G401.6 (cell line): ENCODE data around the gene GDPD1.
"Not testable (repeated sequence)": the region's sequence is repeated elsewhere in the genome, so short reads cannot be mapped to it uniquely, and the experiment has no call there.

Experiments
- FAIRE-seq: peaks from 2 replicates; lab custom pipeline; 2012; peaks lifted over from hg19 to GRCh38; lab: Jason Lieb, UNC

The GDPD1 gene

GRCh38 chr17:59220328-59221158, at the start of gene GDPD1:
TSS of gene GDPD1 (plus strand) at chr17:59220511. CDS start at chr17:59220610, 99 bp downstream.
- FAIRE-seq, result peak; percentile 79

- no peak for FAIRE-seq
Observed at GRCh38 chr17:59172436-59173004, 47.8 kb upstream of the GDPD1 start.

GRCh38 chr17:59174671-59175070, 45.6 kb upstream of the GDPD1 start:
- no peak for FAIRE-seq

- FAIRE-seq, result no peak
Observed at GRCh38 chr17:59175076-59175475, 45.2 kb upstream of the GDPD1 start.

GRCh38 chr17:59178266-59178985, 41.9 kb upstream of the GDPD1 start:
- FAIRE-seq, result no peak

- FAIRE-seq, result not testable (repeated sequence)
Observed at GRCh38 chr17:59179601-59180000, 40.7 kb upstream of the GDPD1 start.

- no peak for FAIRE-seq
Observed at GRCh38 chr17:59180626-59181025, 39.7 kb upstream of the GDPD1 start.

- no peak for FAIRE-seq
Observed at GRCh38 chr17:59181481-59181880, 38.8 kb upstream of the GDPD1 start.

- no peak for FAIRE-seq
Observed at GRCh38 chr17:59185997-59186396, 34.3 kb upstream of the GDPD1 start.

- no peak for FAIRE-seq
Observed at GRCh38 chr17:59186850-59187249, 33.5 kb upstream of the GDPD1 start.

GRCh38 chr17:59190806-59191205, 29.5 kb upstream of the GDPD1 start:
- no peak for FAIRE-seq

GRCh38 chr17:59193336-59193862, 26.9 kb upstream of the GDPD1 start:
- no peak for FAIRE-seq

- FAIRE-seq, result no peak
Observed at GRCh38 chr17:59199398-59199797, 20.9 kb upstream of the GDPD1 start.

- no peak for FAIRE-seq
Observed at GRCh38 chr17:59202320-59202719, 18.0 kb upstream of the GDPD1 start.

GRCh38 chr17:59219370-59219769, 941 bp upstream of the GDPD1 start:
- FAIRE-seq, result no peak

- FAIRE-seq, result no peak
Observed at GRCh38 chr17:59219992-59220327, 351 bp upstream of the GDPD1 start.

GRCh38 chr17:59221159-59221847, 992 bp downstream of the GDPD1 start:
- no peak for FAIRE-seq

- FAIRE-seq, result no peak
Observed at GRCh38 chr17:59223813-59224212, 3.5 kb downstream of the GDPD1 start.

GRCh38 chr17:59228588-59228987, 8.3 kb downstream of the GDPD1 start:
- not testable (repeated sequence) for FAIRE-seq

- FAIRE-seq, result no peak
Observed at GRCh38 chr17:59230764-59231163, 10.5 kb downstream of the GDPD1 start.

GRCh38 chr17:59234631-59235030, 14.3 kb downstream of the GDPD1 start:
- no peak for FAIRE-seq

- no peak for FAIRE-seq
Observed at GRCh38 chr17:59238906-59239305, 18.6 kb downstream of the GDPD1 start.
